DOHH2 (cell line): ENCODE results near the gene MRPL11.

Source experiments
- EZH2phosphoT487 ChIP-seq: fragments of 200-600 bp; sonication (generic); IDR thresholded peaks from 2 replicates; pipeline ENCODE4 v1.6.1; 2017; ENCODE audit warnings: borderline replicate concordance, mild to moderate bottlenecking, antibody characterized with exemption, low read length, moderate library complexity, mixed read lengths
- TF ChIP-seq, protein P1 (sequence below): fragments of 200-600 bp; sonication (generic); IDR thresholded peaks from one replicate; pipeline ENCODE4 v1.5.1; 2014; ENCODE audit warnings: antibody characterized with exemption, mild to moderate bottlenecking, low read depth, low read length; ENCODE audit not compliant: poor library complexity, severe bottlenecking

DNA sequence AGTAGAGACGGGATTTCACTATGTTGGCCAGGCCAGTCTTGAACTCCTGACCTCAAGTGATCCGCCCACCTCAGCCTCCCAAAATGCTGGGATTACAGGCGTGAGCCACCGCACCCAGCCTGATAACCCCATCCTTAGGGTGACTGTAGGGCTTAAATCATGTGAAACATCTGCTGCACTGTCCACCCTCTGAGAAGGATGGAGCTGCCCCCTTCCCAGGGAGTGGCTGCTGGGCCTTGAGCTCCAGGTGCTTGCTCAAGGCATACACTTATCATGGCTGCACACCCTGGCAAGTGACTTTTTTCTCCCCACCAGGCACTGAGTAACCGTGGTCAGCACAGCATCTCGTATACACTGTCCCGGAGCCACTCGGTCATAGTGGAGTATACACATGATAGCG lies 33.4 kb upstream of the MRPL11 start:
- TF ChIP-seq, protein P1, sequence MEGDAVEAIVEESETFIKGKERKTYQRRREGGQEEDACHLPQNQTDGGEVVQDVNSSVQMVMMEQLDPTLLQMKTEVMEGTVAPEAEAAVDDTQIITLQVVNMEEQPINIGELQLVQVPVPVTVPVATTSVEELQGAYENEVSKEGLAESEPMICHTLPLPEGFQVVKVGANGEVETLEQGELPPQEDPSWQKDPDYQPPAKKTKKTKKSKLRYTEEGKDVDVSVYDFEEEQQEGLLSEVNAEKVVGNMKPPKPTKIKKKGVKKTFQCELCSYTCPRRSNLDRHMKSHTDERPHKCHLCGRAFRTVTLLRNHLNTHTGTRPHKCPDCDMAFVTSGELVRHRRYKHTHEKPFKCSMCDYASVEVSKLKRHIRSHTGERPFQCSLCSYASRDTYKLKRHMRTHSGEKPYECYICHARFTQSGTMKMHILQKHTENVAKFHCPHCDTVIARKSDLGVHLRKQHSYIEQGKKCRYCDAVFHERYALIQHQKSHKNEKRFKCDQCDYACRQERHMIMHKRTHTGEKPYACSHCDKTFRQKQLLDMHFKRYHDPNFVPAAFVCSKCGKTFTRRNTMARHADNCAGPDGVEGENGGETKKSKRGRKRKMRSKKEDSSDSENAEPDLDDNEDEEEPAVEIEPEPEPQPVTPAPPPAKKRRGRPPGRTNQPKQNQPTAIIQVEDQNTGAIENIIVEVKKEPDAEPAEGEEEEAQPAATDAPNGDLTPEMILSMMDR: no peak
- TF ChIP-seq EZH2phosphoT487: no peak
